ACC112 (cell line): ENCODE measurements around the gene AKAP12.
A peak's percentile ranks its signal among the peaks of the same experiment; 100 is the strongest.

ENCODE experiments used
- H2AFZ ChIP-seq: fragments of 200-600 bp; sonication (generic); one replicate; pipeline ENCODE4 v1.6.0; 2017; ENCODE audit warnings: antibody characterized with exemption, low read length; ENCODE audit not compliant: unreplicated experiment
- H3K27ac ChIP-seq: fragments of 200-600 bp; sonication (generic); 2 replicates; pipeline ENCODE4 v1.5.1; 2014; ENCODE audit warnings: low read depth, mild to moderate bottlenecking, antibody characterized with exemption, low read length, moderate library complexity
- H3K27me3 ChIP-seq: fragments of 200-600 bp; sonication (generic); 2 replicates; pipeline ENCODE4 v1.6.1; 2014; ENCODE audit warnings: mild to moderate bottlenecking, antibody characterized with exemption, low read length, moderate library complexity, mixed read lengths; ENCODE audit not compliant: insufficient read depth
- H3K36me3 ChIP-seq: fragments of 200-600 bp; sonication (generic); 2 replicates; pipeline ENCODE4 v1.6.1; 2016; ENCODE audit warnings: mild to moderate bottlenecking, antibody characterized with exemption, low read length, moderate library complexity, mixed read lengths; ENCODE audit not compliant: insufficient read depth
- H3K4me1 ChIP-seq: fragments of 200-600 bp; sonication (generic); one replicate; pipeline ENCODE4 v1.6.1; 2016; ENCODE audit warnings: low read length, mixed read lengths; ENCODE audit not compliant: insufficient read depth, unreplicated experiment, control insufficient read depth
- H3K4me3 ChIP-seq: fragments of 200-600 bp; sonication (generic); 2 replicates; pipeline ENCODE4 v1.5.1; 2014; ENCODE audit warnings: mild to moderate bottlenecking, low read depth, low read length
- H3K79me2 ChIP-seq: fragments of 200-600 bp; sonication (generic); one replicate; pipeline ENCODE4 v1.6.0; 2016; ENCODE audit warnings: low read length; ENCODE audit not compliant: control insufficient read depth, unreplicated experiment, insufficient read depth

The AKAP12 gene

DNA sequence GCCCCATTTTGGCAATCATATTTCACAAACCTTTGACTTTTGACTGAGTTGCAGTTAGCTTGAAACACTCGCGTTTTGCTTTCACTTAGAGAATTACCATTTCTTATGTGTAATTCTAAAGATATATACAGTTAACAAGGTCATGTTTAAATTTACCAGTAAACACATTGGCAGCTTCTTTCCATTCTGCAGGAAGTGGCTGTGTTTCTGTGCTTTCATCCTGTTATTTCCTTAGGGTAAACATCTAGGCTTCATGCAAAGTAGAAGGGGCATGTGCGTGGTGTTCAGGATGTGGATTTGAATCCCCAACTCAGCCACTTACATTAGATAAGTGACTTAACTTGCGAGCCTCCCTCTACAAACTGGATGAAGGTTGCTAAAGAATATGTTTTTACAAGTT, 41.1 kb downstream of the AKAP12 start:
- no peak overlapping the region for H3K4me3 ChIP-seq
- H2AFZ ChIP-seq: no peak overlapping the region
- no peaks in the 10 kb centered on the region for H3K27me3 ChIP-seq
- peaks cover 71% of the 10 kb centered on the region for H3K79me2 ChIP-seq
- H3K36me3 ChIP-seq: no peaks in the 10 kb centered on the region
- H3K27ac ChIP-seq: no peak overlapping the region
- H3K4me1 ChIP-seq: peaks cover 30% of the 10 kb centered on the region

DNA sequence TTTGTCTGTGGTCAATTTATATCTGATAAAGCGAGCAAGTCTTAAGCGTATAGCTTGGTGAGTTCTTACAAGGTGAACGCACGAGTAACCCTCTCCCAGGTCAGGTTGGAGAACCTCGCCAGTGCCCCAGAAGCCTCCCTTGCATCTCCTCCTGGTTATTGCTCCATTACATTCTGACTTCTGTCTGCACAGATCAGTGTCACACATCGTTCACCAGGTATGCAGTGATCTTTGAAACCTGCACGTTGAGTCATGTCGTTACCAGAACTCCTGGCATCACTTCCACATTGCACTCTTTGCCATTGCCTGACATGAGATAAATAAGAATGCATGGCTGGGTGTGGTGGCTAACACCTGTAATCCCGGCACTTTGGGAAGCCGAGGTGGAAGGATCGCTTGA, 44.2 kb downstream of the AKAP12 start:
- Histone ChIP-seq H2AFZ (no peak overlapping the region), H3K79me2 (peaks cover 72% of the 10 kb centered on the region), H3K36me3 (no peaks in the 10 kb centered on the region), H3K27me3 (no peaks in the 10 kb centered on the region), H3K4me1 (peaks cover 27% of the 10 kb centered on the region), H3K4me3 (peak overlapping the region; percentile 68; the same call in 1 of the 2 replicates), H3K27ac (peak overlapping the region; percentile 82)

DNA sequence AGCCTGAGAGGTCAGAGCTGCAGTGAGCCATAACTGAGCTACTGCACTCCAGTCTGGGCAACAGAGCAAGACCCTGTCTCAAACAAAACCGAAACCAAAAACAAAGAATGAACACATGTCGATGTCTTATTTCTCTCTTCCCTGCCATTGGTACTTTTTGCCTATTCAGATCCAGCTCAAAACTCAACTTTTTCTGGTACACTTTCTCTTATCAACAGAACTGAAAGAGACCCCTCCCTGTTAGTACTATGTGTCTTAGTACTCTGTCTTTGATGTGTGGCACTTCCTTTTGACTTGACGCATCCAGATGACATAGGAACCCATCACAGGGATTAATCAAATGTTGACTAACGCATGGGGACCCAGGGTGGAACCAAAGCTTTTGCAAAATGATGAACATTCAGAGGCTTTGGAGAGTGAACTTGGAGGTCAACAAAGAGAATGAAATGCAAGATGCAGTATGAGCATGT, 44.8 kb downstream of the AKAP12 start:
- no peaks in the 10 kb centered on the region for H3K36me3 ChIP-seq
- no peak overlapping the region for H2AFZ ChIP-seq
- peak overlapping the region; percentile 68 for H3K4me3 ChIP-seq
- peaks cover 27% of the 10 kb centered on the region for H3K4me1 ChIP-seq
- H3K27me3 ChIP-seq: no peaks in the 10 kb centered on the region
- H3K79me2 ChIP-seq: peaks cover 72% of the 10 kb centered on the region
- H3K27ac ChIP-seq: peak overlapping the region; percentile 82

DNA sequence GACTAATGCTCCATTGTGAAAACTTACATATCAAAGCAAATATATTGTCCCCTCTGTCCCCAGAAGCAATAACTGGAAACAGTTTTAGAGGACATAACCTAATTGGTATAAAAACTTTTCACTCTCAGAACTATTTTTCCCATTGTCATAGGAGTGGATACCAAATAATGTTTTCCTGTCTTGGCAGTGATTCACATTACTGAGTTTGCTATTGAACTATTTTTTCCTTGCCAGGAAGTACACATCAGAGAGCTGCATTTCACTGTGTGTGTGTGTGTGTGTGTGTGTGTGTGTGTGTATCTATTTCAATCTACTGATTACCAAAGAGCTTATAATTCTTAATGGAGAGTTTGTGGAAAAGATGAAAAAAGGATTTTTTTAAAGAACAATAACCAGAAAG, 45.4 kb downstream of the AKAP12 start:
- Histone ChIP-seq H3K27ac (peak overlapping the region; percentile 82), H3K4me3 (peak overlapping the region; percentile 68), H3K4me1 (peaks cover 27% of the 10 kb centered on the region)

DNA sequence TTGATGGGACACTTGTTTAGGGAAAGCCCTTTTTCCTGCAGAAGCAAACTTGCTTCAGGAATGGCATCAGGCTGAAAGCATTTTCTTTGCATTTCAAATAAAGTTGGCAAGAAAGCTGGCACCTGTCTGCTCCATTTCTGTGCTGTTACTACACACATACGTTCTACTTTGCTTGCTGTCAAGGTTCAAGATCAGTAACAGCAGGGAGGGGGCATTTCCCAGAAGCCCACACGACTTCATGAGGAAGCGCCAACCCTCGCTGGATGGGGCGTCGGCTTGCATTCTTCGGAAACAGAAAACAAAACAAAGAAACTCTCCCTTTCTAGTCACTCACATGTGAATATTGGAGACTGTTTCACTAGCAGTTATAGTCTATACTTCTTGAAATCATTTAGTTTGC, 46.4 kb downstream of the AKAP12 start:
- H3K4me3 ChIP-seq: no peak overlapping the region
- no peak overlapping the region for H2AFZ ChIP-seq
- H3K4me1 ChIP-seq: peaks cover 31% of the 10 kb centered on the region
- no peak overlapping the region for H3K27ac ChIP-seq
- no peaks in the 10 kb centered on the region for H3K27me3 ChIP-seq
- H3K79me2 ChIP-seq: peaks cover 75% of the 10 kb centered on the region
- H3K36me3 ChIP-seq: no peaks in the 10 kb centered on the region

More for the DNA sequence above, 45.4 kb downstream of the AKAP12 start:
- Histone ChIP-seq H2AFZ (no peak overlapping the region), H3K27me3 (no peaks in the 10 kb centered on the region), H3K36me3 (no peaks in the 10 kb centered on the region), H3K79me2 (peaks cover 74% of the 10 kb centered on the region)

DNA sequence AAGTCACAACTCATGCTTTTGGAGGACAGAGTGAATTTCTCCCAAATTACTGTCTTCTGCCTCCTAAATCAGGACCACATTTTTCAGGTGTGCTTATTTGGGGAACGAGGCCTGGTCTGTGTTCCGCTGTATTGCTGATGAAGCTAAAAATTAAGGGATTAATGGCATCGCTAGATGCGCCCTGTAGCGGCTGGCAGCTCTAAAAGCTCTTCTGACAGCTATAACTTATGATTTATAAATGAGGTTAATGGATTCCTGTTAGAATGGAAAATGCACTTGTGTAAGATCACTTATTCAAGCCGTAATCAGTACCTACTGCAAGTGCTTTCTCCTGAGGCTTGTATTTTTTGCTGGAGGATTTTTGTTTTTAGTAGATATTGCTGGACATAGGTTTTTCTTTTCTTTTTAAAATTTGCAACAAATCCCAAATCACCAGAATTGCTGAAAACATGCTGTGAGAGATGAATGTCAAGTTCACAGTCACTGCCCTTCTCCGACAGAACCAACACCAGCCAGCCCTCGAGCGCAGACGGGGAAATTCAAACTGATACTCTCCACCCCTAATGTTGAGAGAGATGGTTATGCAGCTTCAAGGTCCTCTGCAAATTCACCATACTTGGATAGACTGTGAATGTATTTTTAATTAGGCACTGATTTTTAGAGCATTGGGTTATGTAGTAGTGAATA, 49.1 kb downstream of the AKAP12 start:
- peaks cover 36% of the 10 kb centered on the region for H3K4me1 ChIP-seq

DNA sequence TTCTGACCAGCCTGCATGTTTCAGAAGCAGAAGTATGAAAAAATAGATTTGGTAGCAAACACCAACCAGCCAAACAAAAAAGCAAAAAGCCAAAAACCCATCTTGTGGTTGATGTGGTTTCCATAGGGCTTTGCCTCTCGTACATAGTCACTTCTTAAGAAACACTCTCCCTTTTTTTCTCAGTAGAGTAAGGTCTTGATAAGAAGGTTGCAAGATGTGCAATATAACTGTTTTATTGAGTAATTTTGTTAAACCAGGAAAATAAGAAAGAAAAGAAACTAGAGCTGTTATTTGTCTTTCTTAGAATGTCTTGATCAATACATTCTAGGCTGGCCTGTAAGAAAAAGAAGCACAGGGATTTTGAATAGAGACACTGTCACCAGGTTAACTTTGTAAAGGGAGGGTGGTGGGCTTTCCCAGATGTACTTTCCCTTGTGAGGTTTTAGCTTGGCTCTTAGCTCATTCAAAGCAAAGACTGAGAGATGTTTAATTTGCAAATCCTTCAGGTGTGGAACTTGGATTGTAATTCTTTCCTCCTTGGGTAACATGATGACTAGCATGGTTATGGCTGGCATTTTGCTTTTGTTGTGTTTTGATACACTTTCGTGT, 49.7 kb downstream of the AKAP12 start:
- no peaks in the 10 kb centered on the region for H3K27me3 ChIP-seq
- H3K79me2 ChIP-seq: peaks cover 72% of the 10 kb centered on the region
- no peak overlapping the region for H3K4me3 ChIP-seq
- no peak overlapping the region for H2AFZ ChIP-seq
- H3K36me3 ChIP-seq: no peaks in the 10 kb centered on the region
- H3K27ac ChIP-seq: no peak overlapping the region
- H3K4me1 ChIP-seq: peaks cover 30% of the 10 kb centered on the region

More for the DNA sequence above, 49.1 kb downstream of the AKAP12 start:
- no peaks in the 10 kb centered on the region for H3K36me3 ChIP-seq
- no peaks in the 10 kb centered on the region for H3K27me3 ChIP-seq
- H3K27ac ChIP-seq: no peak overlapping the region
- H3K79me2 ChIP-seq: peaks cover 75% of the 10 kb centered on the region
- no peak overlapping the region for H3K4me3 ChIP-seq
- H2AFZ ChIP-seq: no peak overlapping the region

DNA sequence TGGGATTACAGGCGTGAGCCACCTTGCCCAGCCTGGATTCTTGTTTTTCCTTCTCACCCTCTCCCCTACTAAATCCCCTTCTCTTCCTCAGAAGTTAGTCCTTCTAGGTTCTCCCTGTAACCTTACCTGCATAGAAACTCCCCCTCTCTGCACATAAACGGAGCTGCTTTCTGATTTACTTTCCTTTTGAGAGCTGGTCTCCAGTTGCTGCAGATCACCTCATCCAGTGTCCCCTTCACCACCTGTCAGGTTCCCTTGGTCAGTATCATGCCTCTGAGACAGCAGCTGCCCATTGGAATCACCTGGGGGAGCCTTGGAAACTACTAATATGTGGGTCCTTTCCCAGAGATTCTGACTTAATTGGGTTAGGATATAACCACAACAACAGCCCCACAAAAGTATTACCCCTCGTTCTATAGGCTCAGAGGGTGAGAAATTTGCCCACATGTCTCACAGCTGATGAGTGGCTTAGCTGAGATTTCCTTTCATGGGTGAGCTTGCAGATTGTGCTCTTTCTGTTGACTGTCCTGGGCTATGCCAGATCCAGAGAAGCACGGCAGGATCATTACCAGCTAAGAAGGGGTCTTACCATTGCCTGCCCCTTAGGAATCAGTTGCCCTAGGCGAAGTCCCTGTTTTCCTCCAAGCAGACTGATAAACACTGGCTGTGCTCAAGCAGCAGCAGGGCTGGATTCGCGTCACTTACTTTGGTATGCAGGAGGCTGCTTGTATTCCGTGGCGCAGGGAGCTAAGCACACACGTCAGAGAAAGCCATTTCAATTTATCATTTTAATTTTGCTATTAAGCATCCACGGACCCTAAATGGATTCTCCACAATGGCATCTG, 51.3 kb downstream of the AKAP12 start:
- no peaks in the 10 kb centered on the region for H3K27me3 ChIP-seq
- no peak overlapping the region for H2AFZ ChIP-seq
- peaks cover 17% of the 10 kb centered on the region for H3K4me1 ChIP-seq
- no peaks in the 10 kb centered on the region for H3K36me3 ChIP-seq
- peak overlapping the region; percentile 10; the same call in 1 of the 2 replicates for H3K27ac ChIP-seq
- H3K4me3 ChIP-seq: no peak overlapping the region
- H3K79me2 ChIP-seq: peaks cover 74% of the 10 kb centered on the region

DNA sequence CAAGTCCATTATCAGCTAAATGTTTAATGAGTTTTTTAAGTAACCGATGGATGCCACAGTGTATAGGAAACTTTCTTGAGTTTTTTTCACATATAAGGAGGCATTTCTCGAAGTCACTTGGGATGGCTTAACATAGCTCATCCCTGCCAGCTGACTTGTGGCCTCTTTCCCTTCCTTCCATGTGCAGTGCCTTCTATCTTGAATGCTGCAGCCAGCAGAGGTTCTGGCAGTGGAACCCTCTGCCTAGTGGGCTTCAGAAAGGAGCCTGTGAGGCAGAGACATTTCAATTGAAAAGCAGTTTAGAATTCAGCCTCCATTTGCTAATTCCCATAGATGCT, 51.9 kb downstream of the AKAP12 start:
- Histone ChIP-seq H3K4me1 (peaks cover 12% of the 10 kb centered on the region), H2AFZ (no peak overlapping the region), H3K36me3 (no peaks in the 10 kb centered on the region), H3K27ac (no peak overlapping the region; the same call in 1 of the 2 replicates), H3K27me3 (no peaks in the 10 kb centered on the region), H3K79me2 (peaks cover 74% of the 10 kb centered on the region), H3K4me3 (no peak overlapping the region)

DNA sequence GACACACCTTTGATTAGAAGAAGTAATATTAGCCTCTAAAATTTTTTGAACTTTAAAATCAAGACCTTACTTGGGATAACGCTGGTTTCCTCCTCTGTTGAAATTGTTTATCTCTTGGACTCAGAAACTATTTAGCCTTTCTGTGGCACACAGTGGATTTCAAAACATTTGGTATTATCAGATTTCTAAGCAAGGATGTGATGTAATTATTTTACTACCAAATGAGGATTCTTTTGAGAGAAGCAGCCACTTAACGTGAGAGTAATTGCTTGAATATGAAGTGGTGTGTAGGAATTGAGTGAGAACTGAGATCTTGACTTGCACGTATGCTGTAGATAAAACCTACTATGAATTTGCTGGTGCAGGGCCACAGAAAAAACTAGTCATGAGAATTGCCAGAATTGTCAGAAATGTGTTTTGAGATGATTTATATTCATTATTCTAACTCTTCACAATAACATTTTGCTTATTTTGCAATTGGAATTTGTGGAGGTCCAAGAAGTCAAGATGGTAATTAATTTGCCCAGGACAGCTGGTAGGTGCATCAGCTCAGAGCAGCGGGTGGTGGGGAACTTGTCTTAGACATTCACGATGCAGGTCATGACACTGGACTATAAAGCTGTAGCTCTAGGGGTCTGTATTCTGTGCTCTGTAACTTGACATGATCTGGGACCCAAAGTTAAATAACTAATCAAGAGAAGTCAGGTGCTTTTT, 53.4 kb downstream of the AKAP12 start:
- H3K4me1 ChIP-seq: peaks cover 12% of the 10 kb centered on the region
- H2AFZ ChIP-seq: no peak overlapping the region
- no peak overlapping the region for H3K27ac ChIP-seq
- H3K79me2 ChIP-seq: peaks cover 85% of the 10 kb centered on the region
- no peak overlapping the region for H3K4me3 ChIP-seq
- H3K27me3 ChIP-seq: no peaks in the 10 kb centered on the region
- H3K36me3 ChIP-seq: no peaks in the 10 kb centered on the region
